ENCODE measurements around the gene RETREG2.

RETREG2 gene

DNA sequence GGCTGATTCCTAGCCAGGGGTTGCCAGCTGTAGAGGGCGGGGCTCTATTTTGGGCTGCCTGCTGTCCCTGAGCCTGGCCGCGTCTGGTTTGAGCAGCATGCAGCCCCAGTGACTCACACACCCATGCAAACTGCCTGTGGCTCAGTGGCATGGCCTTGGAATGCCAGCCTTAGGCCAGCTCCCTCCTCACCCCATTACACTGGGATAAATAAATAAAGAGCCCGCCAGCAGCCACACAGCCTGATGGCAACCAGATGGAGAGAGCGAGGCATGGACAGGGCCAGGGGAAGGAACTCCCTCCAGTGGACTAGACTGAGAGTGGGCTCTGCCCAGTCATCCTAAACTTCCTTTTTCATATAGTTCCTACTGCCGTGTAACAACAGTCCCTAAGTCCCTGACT, 35.7 kb upstream of the RETREG2 start:
- peak; percentile 98 for ATAC-seq
- TF ChIP-seq ZNF70 (CRISPR knock-in tag; IDR thresholded peaks at IDR 0.05) (no peak), PPARA (CRISPR knock-in tag; IDR thresholded peaks at IDR 0.05; ENCODE audit: borderline replicate concordance) (no peak), TOX (CRISPR knock-in tag; IDR thresholded peaks at IDR 0.05; ENCODE audit: borderline replicate concordance) (no peak), ZFP3 (CRISPR knock-in tag; IDR thresholded peaks at IDR 0.05) (no peak), ZNF565 (CRISPR knock-in tag; conservative IDR thresholded peaks at IDR 0.05; ENCODE audit: low read depth) (no peak), TCF4 (CRISPR knock-in tag; IDR thresholded peaks at IDR 0.05; ENCODE audit: borderline replicate concordance) (no peak), GLIS3 (CRISPR knock-in tag; IDR thresholded peaks at IDR 0.05) (no peak), BACH2 (CRISPR knock-in tag; IDR thresholded peaks at IDR 0.05; ENCODE audit: borderline replicate concordance) (no peak), RARB (CRISPR knock-in tag; IDR thresholded peaks at IDR 0.05) (no peak), ZNF8 (CRISPR knock-in tag; IDR thresholded peaks at IDR 0.05) (no peak), ARNTL (CRISPR knock-in tag; IDR thresholded peaks at IDR 0.05; ENCODE audit: borderline replicate concordance, low read depth) (no peak), ISL1 (CRISPR knock-in tag; IDR thresholded peaks at IDR 0.05) (no peak)
- TF ChIP-seq, protein P1, sequence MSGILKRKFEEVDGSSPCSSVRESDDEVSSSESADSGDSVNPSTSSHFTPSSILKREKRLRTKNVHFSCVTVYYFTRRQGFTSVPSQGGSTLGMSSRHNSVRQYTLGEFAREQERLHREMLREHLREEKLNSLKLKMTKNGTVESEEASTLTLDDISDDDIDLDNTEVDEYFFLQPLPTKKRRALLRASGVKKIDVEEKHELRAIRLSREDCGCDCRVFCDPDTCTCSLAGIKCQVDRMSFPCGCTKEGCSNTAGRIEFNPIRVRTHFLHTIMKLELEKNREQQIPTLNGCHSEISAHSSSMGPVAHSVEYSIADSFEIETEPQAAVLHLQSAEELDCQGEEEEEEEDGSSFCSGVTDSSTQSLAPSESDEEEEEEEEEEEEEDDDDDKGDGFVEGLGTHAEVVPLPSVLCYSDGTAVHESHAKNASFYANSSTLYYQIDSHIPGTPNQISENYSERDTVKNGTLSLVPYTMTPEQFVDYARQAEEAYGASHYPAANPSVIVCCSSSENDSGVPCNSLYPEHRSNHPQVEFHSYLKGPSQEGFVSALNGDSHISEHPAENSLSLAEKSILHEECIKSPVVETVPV (CRISPR knock-in tag; IDR thresholded peaks at IDR 0.05): no peak
- TF ChIP-seq, protein P2, sequence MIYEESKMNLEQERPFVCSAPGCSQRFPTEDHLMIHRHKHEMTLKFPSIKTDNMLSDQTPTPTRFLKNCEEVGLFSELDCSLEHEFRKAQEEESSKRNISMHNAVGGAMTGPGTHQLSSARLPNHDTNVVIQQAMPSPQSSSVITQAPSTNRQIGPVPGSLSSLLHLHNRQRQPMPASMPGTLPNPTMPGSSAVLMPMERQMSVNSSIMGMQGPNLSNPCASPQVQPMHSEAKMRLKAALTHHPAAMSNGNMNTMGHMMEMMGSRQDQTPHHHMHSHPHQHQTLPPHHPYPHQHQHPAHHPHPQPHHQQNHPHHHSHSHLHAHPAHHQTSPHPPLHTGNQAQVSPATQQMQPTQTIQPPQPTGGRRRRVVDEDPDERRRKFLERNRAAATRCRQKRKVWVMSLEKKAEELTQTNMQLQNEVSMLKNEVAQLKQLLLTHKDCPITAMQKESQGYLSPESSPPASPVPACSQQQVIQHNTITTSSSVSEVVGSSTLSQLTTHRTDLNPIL (CRISPR knock-in tag; IDR thresholded peaks at IDR 0.05; ENCODE audit: low read depth): no peak
- TF ChIP-seq, protein P3, sequence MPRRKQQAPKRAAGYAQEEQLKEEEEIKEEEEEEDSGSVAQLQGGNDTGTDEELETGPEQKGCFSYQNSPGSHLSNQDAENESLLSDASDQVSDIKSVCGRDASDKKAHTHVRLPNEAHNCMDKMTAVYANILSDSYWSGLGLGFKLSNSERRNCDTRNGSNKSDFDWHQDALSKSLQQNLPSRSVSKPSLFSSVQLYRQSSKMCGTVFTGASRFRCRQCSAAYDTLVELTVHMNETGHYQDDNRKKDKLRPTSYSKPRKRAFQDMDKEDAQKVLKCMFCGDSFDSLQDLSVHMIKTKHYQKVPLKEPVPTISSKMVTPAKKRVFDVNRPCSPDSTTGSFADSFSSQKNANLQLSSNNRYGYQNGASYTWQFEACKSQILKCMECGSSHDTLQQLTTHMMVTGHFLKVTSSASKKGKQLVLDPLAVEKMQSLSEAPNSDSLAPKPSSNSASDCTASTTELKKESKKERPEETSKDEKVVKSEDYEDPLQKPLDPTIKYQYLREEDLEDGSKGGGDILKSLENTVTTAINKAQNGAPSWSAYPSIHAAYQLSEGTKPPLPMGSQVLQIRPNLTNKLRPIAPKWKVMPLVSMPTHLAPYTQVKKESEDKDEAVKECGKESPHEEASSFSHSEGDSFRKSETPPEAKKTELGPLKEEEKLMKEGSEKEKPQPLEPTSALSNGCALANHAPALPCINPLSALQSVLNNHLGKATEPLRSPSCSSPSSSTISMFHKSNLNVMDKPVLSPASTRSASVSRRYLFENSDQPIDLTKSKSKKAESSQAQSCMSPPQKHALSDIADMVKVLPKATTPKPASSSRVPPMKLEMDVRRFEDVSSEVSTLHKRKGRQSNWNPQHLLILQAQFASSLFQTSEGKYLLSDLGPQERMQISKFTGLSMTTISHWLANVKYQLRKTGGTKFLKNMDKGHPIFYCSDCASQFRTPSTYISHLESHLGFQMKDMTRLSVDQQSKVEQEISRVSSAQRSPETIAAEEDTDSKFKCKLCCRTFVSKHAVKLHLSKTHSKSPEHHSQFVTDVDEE (CRISPR knock-in tag; IDR thresholded peaks at IDR 0.05): no peak

DNA sequence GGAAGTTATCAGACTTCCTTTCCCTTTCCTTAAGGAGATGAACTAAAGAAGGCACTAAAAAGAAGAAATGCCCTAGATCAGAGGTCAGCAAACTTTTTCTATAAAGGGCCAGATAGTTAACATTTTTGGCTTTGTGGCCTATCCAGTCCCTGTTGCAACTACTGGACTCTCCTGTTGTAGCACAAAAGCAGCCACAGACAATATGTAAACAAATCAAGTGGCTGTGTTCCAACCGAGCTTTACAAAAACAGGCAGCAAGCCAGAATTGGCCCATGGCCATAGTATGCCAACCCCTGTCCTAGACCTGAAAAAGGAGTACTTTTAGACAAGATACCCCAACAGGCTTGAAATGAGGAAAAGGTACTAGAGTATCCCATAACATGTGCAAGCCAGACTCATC, 28.4 kb upstream of the RETREG2 start:
- no peak; the same call in 2 of the 3 replicates for ATAC-seq
- TF ChIP-seq, protein P1 (CRISPR knock-in tag; IDR thresholded peaks at IDR 0.05): no peak
- TF ChIP-seq CSDC2 (CRISPR knock-in tag; IDR thresholded peaks at IDR 0.05): no peak

DNA sequence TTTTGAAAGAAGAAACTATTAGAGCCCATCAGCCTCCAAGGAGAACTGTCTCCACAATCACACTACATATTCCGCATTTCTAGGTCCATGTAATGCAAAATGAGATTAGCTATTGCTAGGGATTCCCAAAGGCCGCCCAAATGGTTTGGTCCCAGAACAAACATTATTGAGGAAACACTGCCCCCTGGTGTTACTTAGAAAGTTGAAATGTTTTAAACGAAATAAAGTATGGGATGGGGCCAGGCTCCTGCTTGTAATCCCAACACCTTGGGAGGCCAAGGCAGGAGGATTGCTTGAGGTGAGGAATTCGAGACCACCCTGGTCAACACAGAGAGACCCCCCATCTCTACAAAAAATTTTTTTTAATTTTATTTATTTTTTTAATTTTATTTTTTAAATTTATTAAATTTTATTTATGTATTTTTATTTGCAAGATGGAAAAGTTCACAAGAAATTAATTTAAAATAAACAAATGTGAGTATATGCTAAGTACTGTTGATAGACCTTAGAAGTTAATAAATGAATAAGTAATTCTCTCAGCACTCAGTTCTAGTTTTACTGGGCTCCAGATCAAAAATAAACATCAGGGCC, 22.9 kb upstream of the RETREG2 start:
- peak; percentile 75 for ATAC-seq

More for the DNA sequence above, 22.9 kb upstream of the RETREG2 start:
- no peak for TF ChIP-seq CSDC2 (CRISPR knock-in tag; IDR thresholded peaks at IDR 0.05)
- no peak for TF ChIP-seq GLIS3 (CRISPR knock-in tag; IDR thresholded peaks at IDR 0.05)
- no peak for TF ChIP-seq TOX (CRISPR knock-in tag; IDR thresholded peaks at IDR 0.05; ENCODE audit: borderline replicate concordance)
- TF ChIP-seq ZNF70 (CRISPR knock-in tag; IDR thresholded peaks at IDR 0.05): no peak
- TF ChIP-seq TCF4 (CRISPR knock-in tag; IDR thresholded peaks at IDR 0.05; ENCODE audit: borderline replicate concordance): no peak
- TF ChIP-seq, protein P3 (CRISPR knock-in tag; IDR thresholded peaks at IDR 0.05): no peak
- no peak for TF ChIP-seq ZNF8 (CRISPR knock-in tag; IDR thresholded peaks at IDR 0.05)
- TF ChIP-seq ZNF565 (CRISPR knock-in tag; conservative IDR thresholded peaks at IDR 0.05; ENCODE audit: low read depth): no peak

All from SK-N-SH treated with all-trans-retinoic acid at 6 μM for 48 hours (cell line).